DND-41 (cell line): ENCODE results near the gene STT3A.
"Not testable (repeated sequence)": the region's sequence is repeated elsewhere in the genome, so short reads cannot be mapped to it uniquely, and the experiment has no call there.

Source experiments
- ATAC-seq: fragments of 200-7000 bp; cut with Tn5 transposase; 3 replicates; pipeline ENCODE4 v1.9.1; 2021; ENCODE audit warnings: low read depth; ENCODE audit not compliant: insufficient read depth
- DNase-seq: peaks from one replicate; pipeline ENCODE4 v3.0.0-alpha.2; 2020
- H2AFZ ChIP-seq: 2 replicates; pipeline ENCODE4 v1.6.0; 2012; ENCODE audit warnings: low read depth, low read length
- H3K27ac ChIP-seq: 2 replicates; pipeline ENCODE4 v1.5.1; 2012; ENCODE audit warnings: low read length, inconsistent platforms
- H3K27me3 ChIP-seq: fragments of 200-600 bp; sonication (generic); 2 replicates; pipeline ENCODE4 v1.6.0; 2012; ENCODE audit warnings: low read length, mild to moderate bottlenecking, inconsistent platforms; ENCODE audit not compliant: insufficient read depth, poor library complexity
- H3K36me3 ChIP-seq: 2 replicates; pipeline ENCODE4 v1.5.1; 2012; ENCODE audit warnings: low read length, inconsistent platforms; ENCODE audit not compliant: insufficient read depth
- H3K4me1 ChIP-seq: 2 replicates; pipeline ENCODE4 v1.5.1; 2012; ENCODE audit warnings: mild to moderate bottlenecking, low read length; ENCODE audit not compliant: insufficient read depth
- H3K4me2 ChIP-seq: 2 replicates; pipeline ENCODE4 v1.6.0; 2012; ENCODE audit warnings: mild to moderate bottlenecking, moderate library complexity, low read length, inconsistent platforms; ENCODE audit not compliant: insufficient read depth
- H3K4me3 ChIP-seq, 2 experiments: fragments of 200-600 bp in 1 of 2; shearing (Covaris generic) in 1 of 2; 2 replicates each; pipeline ENCODE4 v1.5.1; 2012 to 2016; ENCODE audit warnings: inconsistent platforms in 2 of 2, low read length in 2 of 2, mild to moderate bottlenecking in 2 of 2, low read depth in 1 of 2, moderate library complexity in 1 of 2
- H3K79me2 ChIP-seq: 2 replicates; pipeline ENCODE4 v1.6.0; 2012; ENCODE audit warnings: low read length, inconsistent platforms; ENCODE audit not compliant: insufficient read depth
- H3K9ac ChIP-seq: 2 replicates; pipeline ENCODE4 v1.6.0; 2012; ENCODE audit warnings: low read depth, mild to moderate bottlenecking, inconsistent platforms, low read length, moderate library complexity
- H3K9me3 ChIP-seq: 2 replicates; pipeline ENCODE4 v1.5.1; 2012; ENCODE audit warnings: low read length, moderate library complexity, mild to moderate bottlenecking, inconsistent platforms; ENCODE audit not compliant: insufficient read depth, severe bottlenecking
- H4K20me1 ChIP-seq: 2 replicates; pipeline ENCODE4 v1.6.0; 2012; ENCODE audit warnings: low read length; ENCODE audit not compliant: insufficient read depth
- CTCF ChIP-seq: IDR thresholded peaks from 2 replicates; pipeline ENCODE4 v1.5.1; 2012; ENCODE audit warnings: borderline replicate concordance, low read length, moderate library complexity, mild to moderate bottlenecking; ENCODE audit not compliant: poor library complexity, severe bottlenecking; ENCODE audit errors: extremely low read depth
- EZH2 ChIP-seq: IDR thresholded peaks from 3 replicates; pipeline ENCODE4 v1.6.1; 2012; ENCODE audit warnings: borderline replicate concordance, low read depth, mild to moderate bottlenecking, moderate library complexity, low read length, inconsistent platforms; ENCODE audit not compliant: severe bottlenecking

STT3A gene

DNA sequence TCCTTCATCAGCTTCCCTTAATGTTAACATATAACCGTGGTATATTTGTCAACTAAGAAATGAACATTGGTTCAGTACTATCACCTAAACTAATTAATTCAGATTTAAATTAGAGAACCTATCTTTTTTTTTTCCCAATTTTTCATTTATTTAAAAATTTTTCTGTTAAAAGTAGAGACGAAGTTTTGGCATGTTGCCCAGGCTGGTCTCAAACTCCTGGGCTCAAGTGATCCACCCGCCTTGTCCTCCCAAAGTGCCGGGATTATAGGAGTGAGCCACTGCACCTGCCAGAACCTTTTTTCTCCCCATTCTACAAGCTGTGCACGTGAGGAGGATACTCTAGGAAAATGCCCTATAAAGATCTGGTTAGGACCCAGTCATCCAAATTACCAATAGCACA is 19.7 kb upstream of the STT3A start:
- no peak for TF ChIP-seq EZH2
- no peak for TF ChIP-seq CTCF
- no peak overlapping the region for H2AFZ ChIP-seq
- ATAC-seq (no peak), DNase-seq (no peak)
- no peak overlapping the region for H3K4me3 ChIP-seq
- H3K79me2 ChIP-seq = peaks cover 34% of the 10 kb centered on the region
- peaks cover 54% of the 10 kb centered on the region for H3K36me3 ChIP-seq
- no peaks in the 10 kb centered on the region for H3K27me3 ChIP-seq
- peaks cover 24% of the 10 kb centered on the region for H3K4me1 ChIP-seq
- no peak overlapping the region for H3K4me2 ChIP-seq
- no peak overlapping the region for H3K27ac ChIP-seq
- no peaks in the 10 kb centered on the region; the same call in 1 of the 2 replicates for H4K20me1 ChIP-seq
- H3K9me3 ChIP-seq = no peaks in the 10 kb centered on the region
- no peak overlapping the region for H3K9ac ChIP-seq

DNA sequence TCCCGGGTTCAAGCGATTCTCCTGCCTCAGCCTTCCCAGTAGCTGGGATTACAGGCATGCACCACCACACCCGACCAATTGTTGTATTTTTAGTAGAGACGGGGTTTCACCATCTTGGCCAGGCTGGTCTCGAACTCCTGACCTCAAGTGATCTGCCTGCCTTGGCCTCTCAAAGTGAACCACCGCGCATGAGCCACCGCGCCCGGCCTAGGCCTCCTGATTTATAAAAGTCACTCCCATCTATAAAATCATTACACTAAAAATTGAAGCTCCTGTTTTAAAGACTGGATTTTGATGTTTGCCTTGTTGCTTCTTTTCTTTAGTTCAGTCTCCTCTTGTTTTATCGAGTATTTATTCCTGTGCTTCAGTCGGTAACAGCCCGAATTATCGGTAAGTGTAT is 15.5 kb upstream of the STT3A start:
- H3K4me2 ChIP-seq, H3K79me2 ChIP-seq, ATAC-seq, H3K9ac ChIP-seq, H3K4me1 ChIP-seq, H4K20me1 ChIP-seq, H2AFZ ChIP-seq, H3K27ac ChIP-seq, DNase-seq, H3K27me3 ChIP-seq, H3K9me3 ChIP-seq, H3K4me3 ChIP-seq: not testable (repeated sequence)
- H3K36me3 ChIP-seq = peaks cover 92% of the 10 kb centered on the region

- H3K27ac ChIP-seq = no peak overlapping the region
- no peak overlapping the region for H3K4me2 ChIP-seq
- H3K9me3 ChIP-seq = no peaks in the 10 kb centered on the region
- H3K4me3 ChIP-seq = no peak overlapping the region
- no peaks in the 10 kb centered on the region for H3K27me3 ChIP-seq
- H2AFZ ChIP-seq = no peak overlapping the region
- no peaks in the 10 kb centered on the region for H3K79me2 ChIP-seq
- DNase-seq (no peak), ATAC-seq (no peak)
- no peak for TF ChIP-seq EZH2
- no peak for TF ChIP-seq CTCF
- H3K9ac ChIP-seq = no peak overlapping the region
- H3K36me3 ChIP-seq = peaks cover 94% of the 10 kb centered on the region
- no peaks in the 10 kb centered on the region for H3K4me1 ChIP-seq
- no peaks in the 10 kb centered on the region; the same call in 1 of the 2 replicates for H4K20me1 ChIP-seq
These were observed 13.9 kb upstream of the STT3A start for GRCh38 chr11:125578783-125579182.

GRCh38 chr11:125579811-125580210 is 12.8 kb upstream of the STT3A start:
- no peak overlapping the region for H3K9ac ChIP-seq
- DNase-seq (no peak), ATAC-seq (no peak)
- no peak overlapping the region for H3K4me3 ChIP-seq
- H3K4me2 ChIP-seq = no peak overlapping the region
- no peaks in the 10 kb centered on the region for H3K4me1 ChIP-seq
- H4K20me1 ChIP-seq = no peaks in the 10 kb centered on the region; the same call in 1 of the 2 replicates
- H2AFZ ChIP-seq = no peak overlapping the region
- TF ChIP-seq CTCF (no peak), EZH2 (no peak)
- no peak overlapping the region for H3K27ac ChIP-seq
- H3K9me3 ChIP-seq = no peaks in the 10 kb centered on the region
- no peaks in the 10 kb centered on the region for H3K79me2 ChIP-seq
- H3K36me3 ChIP-seq = peaks cover 91% of the 10 kb centered on the region
- H3K27me3 ChIP-seq = no peaks in the 10 kb centered on the region
